ENCODE measurements around the gene HMGN4. TPM values are rescaled to one million over a fixed set of nuclear protein-coding genes. Genes with fewer than 3 reads are reported as not detected.

HMGN4 gene
- total and polyA plus RNA-seq, 9 of the 15 experiments (the other 6 are each of a cell fraction or from before 2014, with no cell fraction given), result 35.4 to 134 (median 94.1) TPM

DNA sequence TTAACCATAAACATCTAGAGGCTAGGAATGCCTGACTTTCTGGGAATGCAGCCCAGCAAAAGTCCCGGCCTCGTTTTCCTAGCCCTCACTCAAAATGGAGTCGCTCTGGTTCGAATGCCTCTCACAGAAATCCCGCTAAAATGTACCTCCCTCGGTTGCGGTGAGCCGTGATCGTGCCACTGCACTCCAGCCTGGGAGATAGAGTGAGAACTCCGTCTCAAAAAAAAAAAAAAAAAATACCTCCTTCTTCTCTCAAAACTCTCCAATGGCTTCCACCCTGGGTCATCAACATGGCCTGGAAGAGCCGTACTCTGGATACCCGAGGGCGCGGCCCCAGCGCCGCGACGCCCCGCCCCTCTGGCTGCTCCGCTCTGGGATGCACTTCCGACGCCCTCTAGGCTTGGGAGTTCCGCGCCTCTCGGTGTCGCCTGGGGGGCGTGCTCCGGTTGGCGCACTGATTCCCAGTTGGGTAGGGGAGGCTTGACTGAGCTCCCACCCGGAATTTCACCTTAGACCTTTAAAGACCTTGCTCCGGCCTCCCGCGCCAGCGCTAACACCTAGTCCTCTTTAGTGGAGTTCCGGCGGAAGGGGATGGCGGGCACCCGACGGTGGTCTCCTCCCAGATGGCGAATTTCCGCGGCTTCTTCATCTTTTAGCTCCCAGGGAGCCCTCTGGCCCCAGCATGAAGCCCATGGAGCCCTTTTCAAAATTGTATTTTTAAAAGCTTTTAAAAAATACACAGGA lies 12.3 kb downstream of the HMGN4 start (continued):
- TF ChIP-seq DNMT1 (IDR thresholded peaks at IDR 0.05) (no peak), DIDO1 (tag; IDR thresholded peaks at IDR 0.05; ENCODE audit: low read depth) (no peak), ZNF324 (CRISPR knock-in tag; IDR thresholded peaks at IDR 0.05) (0 out of 2 replicates have a peak, but pooled peaks have one; percentile 14), HEY1 (CRISPR knock-in tag; IDR thresholded peaks at IDR 0.05; ENCODE audit: borderline replicate concordance) (no peak), HDAC3 (IDR thresholded peaks at IDR 0.05; ENCODE audit: borderline replicate concordance, partially characterized antibody) (no peak), BHLHE40 (IDR thresholded peaks at IDR 0.05; ENCODE audit: low read length) (no peak), NFYB (IDR thresholded peaks at IDR 0.05; ENCODE audit: extremely low read depth, insufficient read length) (no peak), NFE2L1 (tag; IDR thresholded peaks at IDR 0.05; ENCODE audit: borderline replicate concordance, low read depth) (peak; percentile 49), DPF2 (IDR thresholded peaks at IDR 0.05) (no peak), LARP7 (IDR thresholded peaks at IDR 0.05) (no peak), ZC3H11A (IDR thresholded peaks at IDR 0.05; ENCODE audit: low read depth, low read length) (no peak), ARID2 (IDR thresholded peaks at IDR 0.05) (no peak), KDM4B (IDR thresholded peaks at IDR 0.05; ENCODE audit: borderline replicate concordance in 2 of 2, low read depth in 1 of 2) (no peak), HMG20A (CRISPR knock-in tag; conservative IDR thresholded peaks at IDR 0.05) (no peak), NFIC (IDR thresholded peaks at IDR 0.05) (peak; percentile 74), TAF7 (tag; IDR thresholded peaks at IDR 0.05) (peak; percentile 53), ZNF134 (CRISPR knock-in tag; conservative IDR thresholded peaks at IDR 0.05) (no peak)
- TF ChIP-seq, protein P1, sequence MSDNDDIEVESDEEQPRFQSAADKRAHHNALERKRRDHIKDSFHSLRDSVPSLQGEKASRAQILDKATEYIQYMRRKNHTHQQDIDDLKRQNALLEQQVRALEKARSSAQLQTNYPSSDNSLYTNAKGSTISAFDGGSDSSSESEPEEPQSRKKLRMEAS (CRISPR knock-in tag; IDR thresholded peaks at IDR 0.05), result no peak
- TF ChIP-seq, protein P2, sequence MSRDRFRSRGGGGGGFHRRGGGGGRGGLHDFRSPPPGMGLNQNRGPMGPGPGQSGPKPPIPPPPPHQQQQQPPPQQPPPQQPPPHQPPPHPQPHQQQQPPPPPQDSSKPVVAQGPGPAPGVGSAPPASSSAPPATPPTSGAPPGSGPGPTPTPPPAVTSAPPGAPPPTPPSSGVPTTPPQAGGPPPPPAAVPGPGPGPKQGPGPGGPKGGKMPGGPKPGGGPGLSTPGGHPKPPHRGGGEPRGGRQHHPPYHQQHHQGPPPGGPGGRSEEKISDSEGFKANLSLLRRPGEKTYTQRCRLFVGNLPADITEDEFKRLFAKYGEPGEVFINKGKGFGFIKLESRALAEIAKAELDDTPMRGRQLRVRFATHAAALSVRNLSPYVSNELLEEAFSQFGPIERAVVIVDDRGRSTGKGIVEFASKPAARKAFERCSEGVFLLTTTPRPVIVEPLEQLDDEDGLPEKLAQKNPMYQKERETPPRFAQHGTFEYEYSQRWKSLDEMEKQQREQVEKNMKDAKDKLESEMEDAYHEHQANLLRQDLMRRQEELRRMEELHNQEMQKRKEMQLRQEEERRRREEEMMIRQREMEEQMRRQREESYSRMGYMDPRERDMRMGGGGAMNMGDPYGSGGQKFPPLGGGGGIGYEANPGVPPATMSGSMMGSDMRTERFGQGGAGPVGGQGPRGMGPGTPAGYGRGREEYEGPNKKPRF (IDR thresholded peaks at IDR 0.05; ENCODE audit: low read depth, low read length), result no peak
- TF ChIP-seq, protein P3, sequence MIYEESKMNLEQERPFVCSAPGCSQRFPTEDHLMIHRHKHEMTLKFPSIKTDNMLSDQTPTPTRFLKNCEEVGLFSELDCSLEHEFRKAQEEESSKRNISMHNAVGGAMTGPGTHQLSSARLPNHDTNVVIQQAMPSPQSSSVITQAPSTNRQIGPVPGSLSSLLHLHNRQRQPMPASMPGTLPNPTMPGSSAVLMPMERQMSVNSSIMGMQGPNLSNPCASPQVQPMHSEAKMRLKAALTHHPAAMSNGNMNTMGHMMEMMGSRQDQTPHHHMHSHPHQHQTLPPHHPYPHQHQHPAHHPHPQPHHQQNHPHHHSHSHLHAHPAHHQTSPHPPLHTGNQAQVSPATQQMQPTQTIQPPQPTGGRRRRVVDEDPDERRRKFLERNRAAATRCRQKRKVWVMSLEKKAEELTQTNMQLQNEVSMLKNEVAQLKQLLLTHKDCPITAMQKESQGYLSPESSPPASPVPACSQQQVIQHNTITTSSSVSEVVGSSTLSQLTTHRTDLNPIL (CRISPR knock-in tag; IDR thresholded peaks at IDR 0.05), result no peak

All from K562 (cell line).